ENCODE measurements around the gene NXPH4.

The NXPH4 gene

DNA sequence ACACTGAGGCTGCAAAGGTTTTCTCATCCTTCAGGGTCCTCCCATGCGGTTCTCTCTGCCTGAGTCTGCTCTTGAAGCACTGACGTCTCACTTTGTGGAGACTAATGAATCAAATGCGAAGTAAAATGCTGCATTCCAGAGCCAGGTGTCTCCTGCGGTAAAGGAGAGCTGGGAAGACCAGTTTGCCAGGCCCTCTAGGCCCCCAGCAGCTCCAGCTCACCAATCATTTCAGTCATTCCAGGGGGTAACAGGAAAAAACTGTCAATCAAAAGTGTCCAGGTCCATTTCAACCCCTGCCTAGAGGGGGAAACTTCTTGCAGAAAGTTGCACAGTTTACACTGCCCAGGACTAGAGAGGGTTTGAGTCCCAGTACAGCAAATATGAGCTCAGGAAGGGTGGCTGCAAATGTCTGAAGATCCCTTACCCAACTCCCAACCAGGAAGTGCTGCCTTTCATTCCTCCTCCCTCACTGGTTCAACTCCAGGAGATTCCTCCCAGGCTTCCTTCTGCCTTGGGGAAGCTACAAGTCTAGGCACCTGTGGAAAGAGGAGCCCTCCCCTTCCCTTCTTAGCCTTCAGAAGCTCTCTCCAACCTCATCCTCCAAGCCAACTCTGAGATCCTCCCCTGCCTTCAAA is 2.7 kb upstream of the NXPH4 start:
- H3K4me1 ChIP-seq (ENCODE audit: control insufficient read depth, insufficient read depth, low read length): peaks cover 49% of the 10 kb centered on the region
- H3K4me3 ChIP-seq (ENCODE audit: low read length): no peak overlapping the region
- no peaks in the 10 kb centered on the region for H3K9me3 ChIP-seq (ENCODE audit: control insufficient read depth, low read length)
- no peak for DNase-seq (ENCODE audit: low read depth)
- H3K36me3 ChIP-seq (ENCODE audit: control insufficient read depth, insufficient read depth, low read length, severe bottlenecking): peaks cover 50% of the 10 kb centered on the region
- H3K9ac ChIP-seq (ENCODE audit: low read length): peak overlapping the region; percentile 61
- H3K27me3 ChIP-seq (replicated peaks; ENCODE audit: control insufficient read depth, insufficient read depth, low read length): no peaks in the 10 kb centered on the region

- peaks cover 44% of the 10 kb centered on the region for H3K36me3 ChIP-seq (ENCODE audit: control insufficient read depth, insufficient read depth, low read length, severe bottlenecking)
- no peaks in the 10 kb centered on the region for H3K27me3 ChIP-seq (replicated peaks; ENCODE audit: control insufficient read depth, insufficient read depth, low read length)
- peaks cover 53% of the 10 kb centered on the region for H3K4me1 ChIP-seq (ENCODE audit: control insufficient read depth, insufficient read depth, low read length)
- peak overlapping the region; percentile 61 for H3K9ac ChIP-seq (ENCODE audit: low read length)
- DNase-seq (ENCODE audit: low read depth): peak; percentile 83
- no peaks in the 10 kb centered on the region for H3K9me3 ChIP-seq (ENCODE audit: control insufficient read depth, low read length)
- no peak overlapping the region for H3K4me3 ChIP-seq (ENCODE audit: low read length)
Observed at GRCh38 chr12:57214398-57214781, 2.2 kb upstream of the NXPH4 start.

DNA sequence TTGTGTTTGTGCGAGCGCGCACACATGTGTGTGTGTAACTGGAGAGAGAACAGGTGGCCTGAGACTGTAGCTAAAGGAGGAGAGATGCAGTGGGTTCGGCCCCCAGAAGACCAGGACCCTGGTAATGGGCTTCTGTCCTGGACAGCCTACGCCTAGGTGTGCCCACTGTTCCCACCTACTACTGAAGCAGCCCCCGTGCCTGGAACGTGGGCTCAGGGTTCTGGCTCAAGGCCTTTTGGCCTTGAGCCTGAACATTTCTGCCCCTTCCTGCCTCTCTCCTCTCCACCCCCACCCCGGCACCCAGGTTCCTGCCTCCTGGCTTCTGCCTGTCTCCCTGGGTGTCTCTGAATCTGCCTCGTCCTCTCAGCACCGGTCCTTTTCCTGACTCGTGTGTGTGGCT is 1.5 kb upstream of the NXPH4 start:
- Histone ChIP-seq H3K9me3 (ENCODE audit: control insufficient read depth, low read length) (no peaks in the 10 kb centered on the region), H3K4me3 (ENCODE audit: low read length) (no peak overlapping the region), H3K27me3 (replicated peaks; ENCODE audit: control insufficient read depth, insufficient read depth, low read length) (no peaks in the 10 kb centered on the region), H3K36me3 (ENCODE audit: control insufficient read depth, insufficient read depth, low read length, severe bottlenecking) (peaks cover 38% of the 10 kb centered on the region), H3K4me1 (ENCODE audit: control insufficient read depth, insufficient read depth, low read length) (peaks cover 53% of the 10 kb centered on the region), H3K9ac (ENCODE audit: low read length) (peak overlapping the region; percentile 61)
- DNase-seq (ENCODE audit: low read depth): no peak

DNA sequence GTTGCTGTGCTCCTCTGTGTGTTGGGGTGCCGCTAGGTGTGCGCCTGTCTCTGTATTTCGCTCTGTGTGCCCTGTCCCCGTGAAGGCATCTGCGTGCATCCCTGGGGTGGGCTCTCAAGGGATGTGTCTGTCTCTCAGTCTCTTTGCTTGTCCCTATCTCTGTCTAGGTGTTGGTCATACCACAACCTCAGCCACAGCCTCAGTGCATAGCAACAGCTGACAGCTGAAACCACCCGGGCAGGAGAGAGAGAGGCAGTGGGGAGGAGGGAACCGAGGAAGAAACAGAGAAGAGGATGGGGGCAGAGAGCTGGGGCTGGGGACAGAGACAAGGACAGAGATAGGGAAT is 953 bp upstream of the NXPH4 start:
- peaks cover 33% of the 10 kb centered on the region for H3K36me3 ChIP-seq (ENCODE audit: control insufficient read depth, insufficient read depth, low read length, severe bottlenecking)
- H3K9ac ChIP-seq (ENCODE audit: low read length): peak overlapping the region; percentile 2
- H3K4me3 ChIP-seq (ENCODE audit: low read length): peak overlapping the region; percentile 56
- peaks cover under 1% of the 10 kb centered on the region for H3K27me3 ChIP-seq (replicated peaks; ENCODE audit: control insufficient read depth, insufficient read depth, low read length)
- DNase-seq (ENCODE audit: low read depth): peak; percentile 51
- H3K4me1 ChIP-seq (ENCODE audit: control insufficient read depth, insufficient read depth, low read length): peaks cover 53% of the 10 kb centered on the region
- no peaks in the 10 kb centered on the region for H3K9me3 ChIP-seq (ENCODE audit: control insufficient read depth, low read length)

GRCh38 chr12:57216921-57217879 is 606 bp downstream of the NXPH4 start:
- peaks cover 7% of the 10 kb centered on the region for H3K27me3 ChIP-seq (replicated peaks; ENCODE audit: control insufficient read depth, insufficient read depth, low read length)
- peak overlapping the region; percentile 70 for H3K4me3 ChIP-seq (ENCODE audit: low read length)
- peak overlapping the region; percentile 68 for H3K9ac ChIP-seq (ENCODE audit: low read length)
- no peaks in the 10 kb centered on the region for H3K9me3 ChIP-seq (ENCODE audit: control insufficient read depth, low read length)
- DNase-seq (ENCODE audit: low read depth): peak; percentile 70
- peaks cover 49% of the 10 kb centered on the region for H3K4me1 ChIP-seq (ENCODE audit: control insufficient read depth, insufficient read depth, low read length)
- H3K36me3 ChIP-seq (ENCODE audit: control insufficient read depth, insufficient read depth, low read length, severe bottlenecking): peaks cover 17% of the 10 kb centered on the region

GRCh38 chr12:57218030-57218853 is 1.6 kb downstream of the NXPH4 start:
- H3K9me3 ChIP-seq (ENCODE audit: control insufficient read depth, low read length): no peaks in the 10 kb centered on the region
- DNase-seq (ENCODE audit: low read depth): no peak
- H3K4me3 ChIP-seq (ENCODE audit: low read length): no peak overlapping the region
- peaks cover 7% of the 10 kb centered on the region for H3K27me3 ChIP-seq (replicated peaks; ENCODE audit: control insufficient read depth, insufficient read depth, low read length)
- H3K9ac ChIP-seq (ENCODE audit: low read length): no peak overlapping the region
- peaks cover 9% of the 10 kb centered on the region for H3K36me3 ChIP-seq (ENCODE audit: control insufficient read depth, insufficient read depth, low read length, severe bottlenecking)
- H3K4me1 ChIP-seq (ENCODE audit: control insufficient read depth, insufficient read depth, low read length): peaks cover 43% of the 10 kb centered on the region

DNA sequence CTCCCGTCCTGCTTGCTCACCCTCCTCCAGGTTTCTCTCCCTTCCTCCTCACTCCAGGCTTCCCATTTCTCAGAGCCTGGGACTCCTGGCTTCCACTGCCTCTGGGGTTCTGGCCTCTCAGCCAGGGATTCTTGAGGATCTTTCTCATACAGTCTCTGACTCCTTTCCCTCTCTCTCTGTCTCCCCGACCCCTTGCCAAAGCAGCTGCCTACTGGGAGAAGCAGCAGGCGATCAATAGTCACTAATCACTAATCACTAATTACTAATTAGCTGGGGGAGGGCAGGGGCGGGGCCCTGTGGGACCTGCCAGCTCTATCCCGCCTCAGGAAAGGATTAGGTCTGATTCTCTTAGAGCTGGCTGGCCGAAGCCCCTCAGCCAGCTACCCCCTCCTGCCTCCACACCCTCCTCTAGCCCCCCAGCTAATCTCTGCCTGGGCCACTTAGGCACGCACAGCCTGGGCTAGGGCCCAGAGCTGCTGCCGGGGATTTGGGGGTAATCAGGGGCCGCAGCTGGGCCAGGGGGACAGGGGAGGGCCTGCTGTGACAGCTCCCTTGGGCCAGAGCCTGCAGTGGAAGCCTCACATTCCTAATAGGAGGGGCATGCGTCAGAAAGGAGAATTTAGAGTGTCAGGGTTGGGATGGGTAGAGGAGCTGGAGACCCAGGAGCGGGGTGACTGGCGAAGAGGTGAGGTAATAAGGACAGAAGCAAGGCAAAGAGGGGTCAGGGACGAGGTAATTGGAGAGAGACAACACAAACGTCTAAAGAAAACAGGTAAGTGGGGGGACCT is 2.8 kb downstream of the NXPH4 start:
- Histone ChIP-seq H3K4me3 (ENCODE audit: low read length) (no peak overlapping the region), H3K9me3 (ENCODE audit: control insufficient read depth, low read length) (no peaks in the 10 kb centered on the region), H3K27me3 (replicated peaks; ENCODE audit: control insufficient read depth, insufficient read depth, low read length) (peaks cover 7% of the 10 kb centered on the region), H3K36me3 (ENCODE audit: control insufficient read depth, insufficient read depth, low read length, severe bottlenecking) (no peaks in the 10 kb centered on the region), H3K9ac (ENCODE audit: low read length) (no peak overlapping the region), H3K4me1 (ENCODE audit: control insufficient read depth, insufficient read depth, low read length) (peaks cover 37% of the 10 kb centered on the region)
- no peak for DNase-seq (ENCODE audit: low read depth)

DNA sequence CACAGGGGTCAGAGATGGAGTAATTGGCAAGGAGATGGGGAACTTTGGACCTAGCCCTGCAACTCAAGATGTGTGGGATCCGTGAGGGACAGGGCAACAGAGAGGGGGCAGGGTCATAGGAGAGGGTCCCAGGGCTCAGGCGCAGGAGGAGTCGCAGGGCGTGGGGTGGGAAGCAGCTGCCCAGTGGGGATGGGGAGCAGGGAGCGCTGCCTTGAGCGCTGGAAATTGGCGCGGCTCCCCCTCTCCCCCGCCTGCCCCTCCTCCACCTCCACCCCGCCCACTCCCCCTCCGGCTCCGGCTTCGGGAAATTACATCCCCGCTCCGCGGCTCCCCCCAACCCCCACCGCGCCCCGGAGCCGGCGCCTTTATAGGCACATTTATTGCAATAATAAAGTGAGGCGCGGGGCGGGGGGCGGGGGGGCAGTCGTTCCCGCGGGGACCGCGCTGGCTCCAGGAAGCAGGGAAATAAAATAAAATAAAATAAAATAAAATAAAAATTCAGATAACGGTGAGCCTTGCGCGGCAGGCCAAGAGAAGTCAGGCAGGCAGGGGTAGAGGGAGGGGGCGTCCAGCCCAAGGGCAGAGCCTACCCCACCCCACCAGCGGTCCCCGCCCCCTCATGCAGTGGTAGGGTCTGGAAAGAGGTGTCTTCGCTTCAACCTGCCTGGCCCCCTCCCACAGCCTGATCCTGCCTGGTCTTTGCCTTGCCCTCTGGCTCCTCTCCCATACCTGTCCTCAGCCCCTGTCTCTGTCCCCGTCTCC is 3.6 kb downstream of the NXPH4 start:
- Histone ChIP-seq H3K36me3 (ENCODE audit: control insufficient read depth, insufficient read depth, low read length, severe bottlenecking) (no peaks in the 10 kb centered on the region), H3K4me1 (ENCODE audit: control insufficient read depth, insufficient read depth, low read length) (peaks cover 31% of the 10 kb centered on the region), H3K9ac (ENCODE audit: low read length) (no peak overlapping the region), H3K9me3 (ENCODE audit: control insufficient read depth, low read length) (no peaks in the 10 kb centered on the region), H3K27me3 (replicated peaks; ENCODE audit: control insufficient read depth, insufficient read depth, low read length) (peaks cover 7% of the 10 kb centered on the region), H3K4me3 (ENCODE audit: low read length) (no peak overlapping the region)
- DNase-seq (ENCODE audit: low read depth): no peak

DNA sequence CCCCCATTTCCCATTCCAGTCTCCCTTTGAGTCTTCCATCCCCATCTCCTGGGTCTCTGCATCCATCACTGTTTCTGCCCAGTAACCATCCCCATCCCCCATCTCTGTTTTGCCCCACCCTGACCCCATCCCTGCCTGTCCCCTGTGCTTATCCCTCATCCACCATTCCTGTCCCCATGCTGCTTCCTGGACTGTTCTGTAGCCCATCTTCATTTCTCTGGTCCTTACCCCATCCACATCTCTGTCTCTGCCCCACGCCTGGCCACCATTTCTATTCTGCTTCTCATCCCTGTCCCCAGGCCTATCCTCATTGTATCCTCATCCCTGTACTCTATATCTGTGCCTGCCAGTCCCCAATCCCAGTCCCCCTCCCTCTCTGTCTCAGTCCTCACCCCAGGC is 4.2 kb downstream of the NXPH4 start:
- no peaks in the 10 kb centered on the region for H3K36me3 ChIP-seq (ENCODE audit: control insufficient read depth, insufficient read depth, low read length, severe bottlenecking)
- H3K9ac ChIP-seq (ENCODE audit: low read length): no peak overlapping the region
- H3K4me1 ChIP-seq (ENCODE audit: control insufficient read depth, insufficient read depth, low read length): peaks cover 25% of the 10 kb centered on the region
- H3K27me3 ChIP-seq (replicated peaks; ENCODE audit: control insufficient read depth, insufficient read depth, low read length): peaks cover 7% of the 10 kb centered on the region
- DNase-seq (ENCODE audit: low read depth): no peak
- H3K4me3 ChIP-seq (ENCODE audit: low read length): no peak overlapping the region
- H3K9me3 ChIP-seq (ENCODE audit: control insufficient read depth, low read length): no peaks in the 10 kb centered on the region

GRCh38 chr12:57221169-57221917 is 4.7 kb downstream of the NXPH4 start:
- Histone ChIP-seq H3K36me3 (ENCODE audit: control insufficient read depth, insufficient read depth, low read length, severe bottlenecking) (no peaks in the 10 kb centered on the region), H3K9ac (ENCODE audit: low read length) (no peak overlapping the region), H3K9me3 (ENCODE audit: control insufficient read depth, low read length) (no peaks in the 10 kb centered on the region), H3K4me3 (ENCODE audit: low read length) (no peak overlapping the region), H3K4me1 (ENCODE audit: control insufficient read depth, insufficient read depth, low read length) (peaks cover 23% of the 10 kb centered on the region), H3K27me3 (replicated peaks; ENCODE audit: control insufficient read depth, insufficient read depth, low read length) (peaks cover 7% of the 10 kb centered on the region)
- no peak for DNase-seq (ENCODE audit: low read depth)
